ENCODE results near the gene PTTG1. TPM values are rescaled to one million over a fixed set of nuclear protein-coding genes. Genes with fewer than 3 reads are reported as not detected.
A peak's percentile ranks its signal among the peaks of the same experiment; 100 is the strongest.

The PTTG1 gene
- total and polyA plus RNA-seq, 9 of the 15 experiments (the other 6 are each of a cell fraction or from before 2014, with no cell fraction given) = 193 to 1,088 (median 349) TPM

- no TSS peak for BruUV-seq (replicated peaks)
- no peak overlapping the region for H2AFZ ChIP-seq (ENCODE audit: low read depth, low read length)
- no peaks in the 10 kb centered on the region for H4K20me1 ChIP-seq (replicated peaks; ENCODE audit: control insufficient read depth, insufficient read depth, low read length)
- in situ Hi-C loops (cut with MboI) = no loop called here
- DNase-seq (ENCODE audit: extremely low read depth in 1 of 4, low spot score in 3 of 4) (no peak), ATAC-seq (peak; percentile 41; the same call in 2 of the 3 replicates), FAIRE-seq (no peak)
- H3K9me3 ChIP-seq (replicated peaks; ENCODE audit: control insufficient read depth, insufficient read depth, low read depth, low read length) = no peaks in the 10 kb centered on the region
- POLR2A ChIA-PET = no interaction called here
- peaks cover 0 to 4% of the 10 kb centered on the region in 2 experiments; a peak in 1 of 5 replicates for H3K4me1 ChIP-seq (replicated peaks in 1 of 2; ENCODE audit: control insufficient read depth in 2 of 2, insufficient read depth in 2 of 2, low read length in 2 of 2)
- no peaks in the 10 kb centered on the region for H3K36me3 ChIP-seq (ENCODE audit: control insufficient read depth, insufficient read depth, low read length)
- peaks cover 7 to 10% of the 10 kb centered on the region in 2 experiments; a peak in 4 of 5 replicates for H3K27me3 ChIP-seq (ENCODE audit: control insufficient read depth in 2 of 2, insufficient read depth in 2 of 2, low read length in 2 of 2)
- TF ChIP-seq KDM4B (IDR thresholded peaks at IDR 0.05; ENCODE audit: borderline replicate concordance in 2 of 2, low read depth in 1 of 2) = no peak
- TF ChIP-seq GABPA (tag; conservative IDR thresholded peaks at IDR 0.05; ENCODE audit: low read depth) = peak; percentile 41
- no peak for TF ChIP-seq MCM7 (IDR thresholded peaks at IDR 0.05)
- no peak for TF ChIP-seq SMAD2 (IDR thresholded peaks at IDR 0.05; ENCODE audit: low read depth, low read length)
- intact Hi-C loops (cut with micrococcal nuclease) = no loop called here
- WGBS (ENCODE audit: insufficient coverage, low coverage, missing lambda C conversion rate) = 2% methylated on average over 22 of the region's 29 CpGs
- no peak overlapping the region for H3K4me3 ChIP-seq
- H3K9me1 ChIP-seq (ENCODE audit: control insufficient read depth, insufficient read depth, low read length) = no peaks in the 10 kb centered on the region
- H3K9ac ChIP-seq (ENCODE audit: insufficient read depth in 1 of 2, low read depth in 2 of 2, low read length in 2 of 2) = no peak overlapping the region
- H3K4me2 ChIP-seq (ENCODE audit: insufficient read depth, low read length) = no peak overlapping the region
- H3K79me2 ChIP-seq (ENCODE audit: control insufficient read depth, insufficient read depth, low read length) = no peaks in the 10 kb centered on the region
- H3K27ac ChIP-seq (ENCODE audit: extremely low read depth, low read depth, low read length) = no peak overlapping the region
- CTCF ChIA-PET (ENCODE audit: low intra/inter-chr PET ratio) = no interaction called here
These were observed 46.1 kb downstream of the PTTG1 start for GRCh38 chr5:160467555-160468362.

Data from K562 (cell line).